ENCODE measurements around the gene MUC2.

Gene MUC2

DNA sequence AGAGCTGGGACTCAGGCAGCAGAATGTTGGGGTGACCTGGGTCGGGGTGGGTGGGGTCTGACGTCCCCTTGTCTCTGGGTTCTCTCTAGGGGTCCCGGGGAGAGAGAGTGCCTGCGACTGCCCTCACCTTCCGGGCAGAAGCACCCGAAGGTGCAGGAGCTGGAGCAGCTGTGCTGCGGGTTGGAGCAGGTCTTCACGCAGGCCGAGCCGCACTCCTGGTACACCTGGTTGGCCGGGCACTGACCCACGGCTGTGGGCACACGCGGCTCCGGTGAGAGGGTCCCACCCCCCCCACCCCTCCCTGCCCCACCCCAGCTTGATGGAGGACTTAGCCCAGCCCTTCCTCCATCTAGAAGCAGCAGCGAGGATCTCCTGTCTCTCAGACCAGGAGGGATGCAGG is 44.6 kb upstream of the MUC2 start:
- Histone ChIP-seq H3K27ac (ENCODE audit: low read depth, low read length) (no peak overlapping the region), H3K27me3 (ENCODE audit: control insufficient read depth in 5 of 5, insufficient read depth in 4 of 5, low read length in 5 of 5) (peaks cover 0 to 13% (median 7%) of the 10 kb centered on the region in 5 donors), H3K9ac (ENCODE audit: low read length in 5 of 5) (no peak overlapping the region), H3K4me3 (ENCODE audit: low read depth in 1 of 5, low read length in 5 of 5) (no peak overlapping the region), H3K4me1 (ENCODE audit: control insufficient read depth in 5 of 5, insufficient read depth in 5 of 5, low read length in 5 of 5) (peaks cover 0 to 3% (median 0%) of the 10 kb centered on the region in 5 donors), H3K9me3 (ENCODE audit: control insufficient read depth in 5 of 5, low read length in 5 of 5) (no peaks in the 10 kb centered on the region), H3K36me3 (ENCODE audit: control insufficient read depth in 5 of 5, insufficient read depth in 5 of 5, low read length in 5 of 5) (peaks cover 0 to 5% (median 0%) of the 10 kb centered on the region in 5 donors)

GRCh38 chr11:1030556-1030955 is 44.1 kb upstream of the MUC2 start:
- no peaks in the 10 kb centered on the region for H3K9me3 ChIP-seq (ENCODE audit: control insufficient read depth in 5 of 5, low read length in 5 of 5)

GRCh38 chr11:1031121-1031899 is 43.4 kb upstream of the MUC2 start:
- peaks cover 5 to 21% (median 7%) of the 10 kb centered on the region in 5 donors for H3K27me3 ChIP-seq (ENCODE audit: control insufficient read depth in 5 of 5, insufficient read depth in 4 of 5, low read length in 5 of 5)
- no peak overlapping the region for H3K9ac ChIP-seq (ENCODE audit: low read length in 5 of 5)
- H3K9me3 ChIP-seq (ENCODE audit: control insufficient read depth in 5 of 5, low read length in 5 of 5), result no peaks in the 10 kb centered on the region
- no peak overlapping the region for H3K27ac ChIP-seq (ENCODE audit: low read depth, low read length)
- H3K4me1 ChIP-seq (ENCODE audit: control insufficient read depth in 5 of 5, insufficient read depth in 5 of 5, low read length in 5 of 5), result peaks cover 0 to 3% (median 0%) of the 10 kb centered on the region in 5 donors
- no peak overlapping the region for H3K4me3 ChIP-seq (ENCODE audit: low read depth in 1 of 5, low read length in 5 of 5)
- peaks cover 0 to 5% (median 0%) of the 10 kb centered on the region in 5 donors for H3K36me3 ChIP-seq (ENCODE audit: control insufficient read depth in 5 of 5, insufficient read depth in 5 of 5, low read length in 5 of 5)

More at GRCh38 chr11:1030556-1030955, 44.1 kb upstream of the MUC2 start:
- H3K27ac ChIP-seq (ENCODE audit: low read depth, low read length), result no peak overlapping the region
- peaks cover 0 to 5% (median 0%) of the 10 kb centered on the region in 5 donors for H3K36me3 ChIP-seq (ENCODE audit: control insufficient read depth in 5 of 5, insufficient read depth in 5 of 5, low read length in 5 of 5)
- H3K27me3 ChIP-seq (ENCODE audit: control insufficient read depth in 5 of 5, insufficient read depth in 4 of 5, low read length in 5 of 5), result peaks cover 0 to 14% (median 7%) of the 10 kb centered on the region in 5 donors
- peaks cover 0 to 3% (median 0%) of the 10 kb centered on the region in 5 donors for H3K4me1 ChIP-seq (ENCODE audit: control insufficient read depth in 5 of 5, insufficient read depth in 5 of 5, low read length in 5 of 5)
- H3K9ac ChIP-seq (ENCODE audit: low read length in 5 of 5), result no peak overlapping the region
- no peak overlapping the region for H3K4me3 ChIP-seq (ENCODE audit: low read depth in 1 of 5, low read length in 5 of 5)

DNA sequence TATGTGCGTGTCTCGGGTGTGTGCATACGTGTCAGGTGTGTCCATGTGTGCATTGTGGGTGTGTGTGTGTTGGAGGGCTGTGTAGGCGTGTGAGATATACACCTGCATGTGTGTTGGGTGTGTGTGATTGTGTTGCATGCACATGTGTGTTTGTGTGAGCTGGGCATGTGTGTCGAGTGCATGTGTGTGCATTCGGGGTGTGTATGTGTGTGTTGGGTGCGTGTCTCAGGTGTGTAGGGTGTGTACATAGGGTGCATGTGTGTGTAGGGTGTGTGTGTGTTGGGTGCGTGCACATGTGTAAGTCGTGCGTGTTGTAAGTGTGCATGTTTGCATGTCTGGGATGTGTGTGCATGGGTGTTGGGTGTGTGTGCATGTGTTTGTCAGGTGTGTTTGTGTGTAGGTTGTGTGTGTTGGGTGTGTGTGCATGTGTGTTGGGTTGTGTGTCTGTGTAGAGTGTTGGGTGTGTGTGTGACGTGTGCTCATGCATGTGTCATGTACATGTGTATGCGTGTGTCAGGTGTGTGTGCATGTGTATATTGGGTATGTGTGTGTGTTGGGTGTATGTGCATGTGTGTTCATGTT is 42.3 kb upstream of the MUC2 start:
- Histone ChIP-seq H3K9me3 (ENCODE audit: control insufficient read depth in 5 of 5, low read length in 5 of 5) (no peaks in the 10 kb centered on the region), H3K27ac (ENCODE audit: low read depth, low read length) (no peak overlapping the region), H3K36me3 (ENCODE audit: control insufficient read depth in 5 of 5, insufficient read depth in 5 of 5, low read length in 5 of 5) (peaks cover 0 to 5% (median 0%) of the 10 kb centered on the region in 5 donors), H3K27me3 (ENCODE audit: control insufficient read depth in 5 of 5, insufficient read depth in 4 of 5, low read length in 5 of 5) (peaks cover 5 to 28% (median 13%) of the 10 kb centered on the region in 5 donors), H3K9ac (ENCODE audit: low read length in 5 of 5) (no peak overlapping the region), H3K4me3 (ENCODE audit: low read depth in 1 of 5, low read length in 5 of 5) (no peak overlapping the region), H3K4me1 (ENCODE audit: control insufficient read depth in 5 of 5, insufficient read depth in 5 of 5, low read length in 5 of 5) (peaks cover 0 to 3% (median 0%) of the 10 kb centered on the region in 5 donors)

GRCh38 chr11:1033016-1033798 is 41.5 kb upstream of the MUC2 start:
- H3K9me3 ChIP-seq (ENCODE audit: control insufficient read depth in 5 of 5, low read length in 5 of 5), result no peaks in the 10 kb centered on the region
- H3K36me3 ChIP-seq (ENCODE audit: control insufficient read depth in 5 of 5, insufficient read depth in 5 of 5, low read length in 5 of 5), result peaks cover 0 to 5% (median 0%) of the 10 kb centered on the region in 5 donors
- peaks cover 8 to 30% (median 13%) of the 10 kb centered on the region in 5 donors for H3K27me3 ChIP-seq (ENCODE audit: control insufficient read depth in 5 of 5, insufficient read depth in 4 of 5, low read length in 5 of 5)
- no peak overlapping the region for H3K9ac ChIP-seq (ENCODE audit: low read length in 5 of 5)
- H3K4me3 ChIP-seq (ENCODE audit: low read depth in 1 of 5, low read length in 5 of 5), result no peak overlapping the region
- no peak overlapping the region for H3K27ac ChIP-seq (ENCODE audit: low read depth, low read length)
- peaks cover 0 to 3% (median 0%) of the 10 kb centered on the region in 5 donors for H3K4me1 ChIP-seq (ENCODE audit: control insufficient read depth in 5 of 5, insufficient read depth in 5 of 5, low read length in 5 of 5)

GRCh38 chr11:1034001-1034400 is 40.7 kb upstream of the MUC2 start:
- Histone ChIP-seq H3K4me1 (ENCODE audit: control insufficient read depth in 5 of 5, insufficient read depth in 5 of 5, low read length in 5 of 5) (peaks cover 0 to 3% (median 0%) of the 10 kb centered on the region in 5 donors), H3K27ac (ENCODE audit: low read depth, low read length) (no peak overlapping the region), H3K27me3 (ENCODE audit: control insufficient read depth in 5 of 5, insufficient read depth in 4 of 5, low read length in 5 of 5) (peaks cover 10 to 33% (median 13%) of the 10 kb centered on the region in 5 donors)

DNA sequence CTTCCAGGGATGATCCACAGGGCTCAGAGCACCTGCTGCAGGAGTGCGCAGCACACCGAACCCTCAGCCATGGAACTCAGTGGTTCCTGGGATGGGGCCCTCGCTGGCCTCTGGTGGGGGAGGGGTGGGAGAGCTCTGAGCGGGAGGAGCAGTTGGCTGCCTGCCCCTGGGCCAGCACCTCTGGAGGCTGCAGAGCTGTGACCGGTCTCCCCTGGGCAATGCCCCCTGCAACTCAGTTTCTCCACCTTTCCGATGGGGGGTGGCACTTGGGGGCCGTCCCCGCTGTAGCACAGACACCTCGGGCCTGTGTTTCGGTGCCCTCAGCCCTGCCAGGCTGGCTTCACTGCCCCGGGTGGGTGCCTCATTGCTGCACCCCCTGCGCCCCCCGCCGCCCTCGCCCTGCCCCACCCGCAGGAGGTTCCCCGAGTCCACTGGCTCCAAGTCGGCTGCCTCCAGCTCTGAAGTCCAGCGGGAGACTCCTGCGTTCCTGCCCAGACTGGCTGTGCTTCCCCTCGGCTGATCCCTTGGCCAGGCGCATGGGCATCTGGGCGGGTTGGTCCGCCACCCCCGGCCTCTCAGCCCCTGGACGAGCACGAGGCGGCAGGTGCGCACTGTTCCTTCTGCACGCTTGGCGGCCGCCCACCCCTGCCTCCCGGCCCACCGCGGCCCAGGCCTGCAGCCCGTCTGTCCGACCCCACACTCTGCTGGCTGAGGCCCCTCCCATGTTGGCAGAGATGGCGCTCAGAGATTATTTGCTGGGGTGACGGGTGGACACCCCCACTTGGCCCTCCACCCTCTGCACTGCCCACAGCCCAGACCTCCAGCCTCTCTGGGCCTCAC is 40.0 kb upstream of the MUC2 start:
- no peak overlapping the region for H3K4me3 ChIP-seq (ENCODE audit: low read depth in 1 of 5, low read length in 5 of 5)
- no peaks in the 10 kb centered on the region for H3K9me3 ChIP-seq (ENCODE audit: control insufficient read depth in 5 of 5, low read length in 5 of 5)
- H3K9ac ChIP-seq (ENCODE audit: low read length in 5 of 5), result no peak overlapping the region
- H3K36me3 ChIP-seq (ENCODE audit: control insufficient read depth in 5 of 5, insufficient read depth in 5 of 5, low read length in 5 of 5), result peaks cover 0 to 5% (median 0%) of the 10 kb centered on the region in 5 donors
- no peak overlapping the region for H3K27ac ChIP-seq (ENCODE audit: low read depth, low read length)
- H3K27me3 ChIP-seq (ENCODE audit: control insufficient read depth in 5 of 5, insufficient read depth in 4 of 5, low read length in 5 of 5), result peaks cover 10 to 33% (median 13%) of the 10 kb centered on the region in 5 donors
- H3K4me1 ChIP-seq (ENCODE audit: control insufficient read depth in 5 of 5, insufficient read depth in 5 of 5, low read length in 5 of 5), result peaks cover 0 to 2% (median 0%) of the 10 kb centered on the region in 5 donors

More at GRCh38 chr11:1034001-1034400, 40.7 kb upstream of the MUC2 start:
- no peak overlapping the region for H3K4me3 ChIP-seq (ENCODE audit: low read depth in 1 of 5, low read length in 5 of 5)
- H3K9me3 ChIP-seq (ENCODE audit: control insufficient read depth in 5 of 5, low read length in 5 of 5), result no peaks in the 10 kb centered on the region
- H3K9ac ChIP-seq (ENCODE audit: low read length in 5 of 5), result no peak overlapping the region
- H3K36me3 ChIP-seq (ENCODE audit: control insufficient read depth in 5 of 5, insufficient read depth in 5 of 5, low read length in 5 of 5), result peaks cover 0 to 5% (median 0%) of the 10 kb centered on the region in 5 donors

- no peak overlapping the region for H3K9ac ChIP-seq (ENCODE audit: low read length in 5 of 5)
- no peak overlapping the region for H3K27ac ChIP-seq (ENCODE audit: low read depth, low read length)
- no peaks in the 10 kb centered on the region for H3K9me3 ChIP-seq (ENCODE audit: control insufficient read depth in 5 of 5, low read length in 5 of 5)
- H3K4me3 ChIP-seq (ENCODE audit: low read depth in 1 of 5, low read length in 5 of 5), result no peak overlapping the region
- H3K36me3 ChIP-seq (ENCODE audit: control insufficient read depth in 5 of 5, insufficient read depth in 5 of 5, low read length in 5 of 5), result peaks cover 0 to 5% (median 0%) of the 10 kb centered on the region in 5 donors
- peaks cover 8 to 33% (median 11%) of the 10 kb centered on the region in 5 donors for H3K27me3 ChIP-seq (ENCODE audit: control insufficient read depth in 5 of 5, insufficient read depth in 4 of 5, low read length in 5 of 5)
- no peaks in the 10 kb centered on the region for H3K4me1 ChIP-seq (ENCODE audit: control insufficient read depth in 5 of 5, insufficient read depth in 5 of 5, low read length in 5 of 5)
Observed at GRCh38 chr11:1035577-1036283, 38.9 kb upstream of the MUC2 start.
